HG02938 (cell line): ENCODE measurements around the gene ARHGEF12.

Experiments
- ATAC-seq: cut with Tn5 transposase; IDR thresholded peaks from one replicate; pipeline ENCODE4 v1.9.1; 2021; ENCODE audit warnings: mild to moderate bottlenecking, moderate library complexity; ENCODE audit not compliant: unreplicated experiment

The ARHGEF12 gene

GRCh38 chr11:120335908-120336640, at the start of gene ARHGEF12:
Gene ARHGEF12 (plus strand): TSS chr11:120336413. CDS start chr11:120337244, 831 bp downstream.
- ATAC-seq, result peak; percentile 37

GRCh38 chr11:120288021-120288420, 48.2 kb upstream of the ARHGEF12 start:
- no peak for ATAC-seq

- no peak for ATAC-seq
Measured at GRCh38 chr11:120289426-120289825, 46.8 kb upstream of the ARHGEF12 start.

DNA sequence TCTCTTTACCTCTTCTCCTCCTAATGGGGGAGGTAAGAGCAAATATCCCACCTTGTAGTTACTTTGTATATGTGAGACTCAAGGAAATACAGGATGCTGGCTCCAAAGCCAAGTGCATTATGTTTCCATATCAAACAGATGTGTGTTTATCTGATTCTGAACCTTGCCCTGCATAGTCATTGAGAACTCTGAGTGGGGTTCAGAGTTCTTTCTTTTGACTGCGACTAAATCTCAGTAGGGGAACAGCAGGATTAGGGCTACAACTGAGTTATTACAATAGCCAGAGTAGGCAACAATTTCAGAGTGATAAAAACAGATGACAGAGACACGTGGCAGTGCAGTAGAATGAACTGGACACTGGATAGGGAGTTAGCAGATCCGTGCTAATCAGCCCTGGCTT, 45.3 kb upstream of the ARHGEF12 start:
- ATAC-seq, result no peak

DNA sequence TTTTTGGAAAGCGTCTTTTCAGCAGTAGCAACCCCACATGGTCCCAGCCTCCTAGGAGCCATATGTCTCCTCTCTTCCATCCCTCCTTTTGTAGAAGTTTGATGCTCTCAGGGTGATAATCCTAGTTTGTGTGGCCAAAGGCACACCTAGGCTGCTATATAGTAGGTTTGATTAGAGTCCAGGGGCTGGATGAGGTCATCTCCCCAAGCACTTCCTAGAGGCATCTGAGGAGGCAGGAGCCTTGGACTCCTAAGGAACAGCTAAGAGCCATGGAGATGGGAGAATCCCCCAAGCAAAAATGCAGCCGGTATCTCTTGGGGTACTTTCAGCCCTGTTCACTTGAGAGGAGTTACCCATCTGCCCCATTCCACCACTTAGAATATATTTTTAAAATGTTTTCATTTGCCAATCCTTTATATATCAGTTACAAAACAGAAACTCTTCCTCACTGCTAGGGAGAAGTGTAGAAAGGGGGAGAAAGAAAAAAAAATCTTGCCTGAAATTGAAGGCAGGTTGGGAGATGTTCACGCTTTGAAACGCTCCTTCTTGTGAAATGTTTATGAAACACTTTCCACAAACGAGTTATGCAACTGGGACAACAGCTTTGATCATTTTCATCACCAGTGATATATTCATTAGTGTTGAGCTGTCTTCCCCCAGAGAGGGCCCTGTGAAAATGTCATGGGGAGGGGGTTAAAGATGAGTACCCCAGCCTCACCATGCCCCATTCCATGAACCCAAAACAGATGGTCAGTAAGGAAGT, 43.0 kb upstream of the ARHGEF12 start:
- ATAC-seq, result no peak

GRCh38 chr11:120294096-120294495, 42.1 kb upstream of the ARHGEF12 start:
- no peak for ATAC-seq

- no peak for ATAC-seq
Measured at GRCh38 chr11:120295099-120295498, 41.1 kb upstream of the ARHGEF12 start.

DNA sequence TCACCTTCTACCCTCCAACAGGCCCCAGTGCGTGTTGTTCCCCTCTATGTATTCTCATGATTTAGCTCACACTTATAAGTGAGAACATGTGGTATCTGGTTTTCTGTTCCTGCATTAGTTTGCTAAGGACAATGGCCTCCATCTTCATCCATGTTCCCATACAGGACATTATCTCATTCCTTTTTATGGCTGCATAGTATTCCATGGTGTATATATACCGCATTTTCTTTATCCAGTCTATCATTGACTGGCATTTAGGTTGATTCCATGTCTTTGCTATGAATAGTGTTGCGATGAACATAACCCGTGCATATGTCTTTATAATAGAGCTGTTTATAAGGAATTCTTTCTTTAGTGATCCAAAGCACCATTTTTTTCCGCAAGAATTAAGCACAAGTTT, 39.7 kb upstream of the ARHGEF12 start:
- no peak for ATAC-seq

GRCh38 chr11:120298461-120298860, 37.8 kb upstream of the ARHGEF12 start:
- no peak for ATAC-seq

DNA sequence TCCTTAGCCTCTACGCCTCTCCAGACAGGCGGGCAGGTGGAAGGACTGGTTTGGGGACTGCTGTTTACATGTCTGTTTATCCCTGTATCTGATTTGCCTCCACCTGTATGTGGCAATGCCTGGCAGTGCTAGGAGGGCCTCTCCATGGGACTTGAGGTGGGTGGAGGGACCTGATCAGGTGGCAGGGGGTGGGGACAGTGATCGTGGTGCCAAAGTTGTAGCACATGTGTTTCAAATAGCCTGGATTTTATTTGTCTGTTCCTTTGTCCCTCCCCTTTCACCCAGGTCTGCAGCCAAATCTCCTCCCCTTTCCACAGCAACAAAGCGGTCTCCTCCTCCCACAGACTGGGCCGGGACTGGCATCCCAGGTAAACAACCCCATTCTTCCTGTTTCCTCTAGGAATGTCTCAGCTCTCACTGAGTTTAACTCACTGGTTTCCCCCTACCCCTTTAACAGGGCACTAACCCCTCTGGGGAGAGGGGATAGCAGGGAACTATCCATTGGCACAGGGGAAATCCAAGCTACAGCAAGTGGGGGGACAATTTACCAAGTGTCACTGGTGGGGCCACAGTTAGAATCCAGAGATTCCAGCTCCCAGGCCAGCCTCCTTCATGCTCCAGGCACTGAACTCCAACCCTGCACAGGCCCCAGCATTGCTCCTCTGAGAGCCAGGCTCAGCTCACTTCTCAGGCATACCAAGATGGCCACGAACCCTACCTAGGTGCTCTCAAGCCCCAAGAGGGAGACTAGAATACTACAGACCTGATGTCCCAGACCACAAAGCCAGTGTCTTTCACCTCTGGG, 34.0 kb upstream of the ARHGEF12 start:
- ATAC-seq, result no peak

- peak; percentile 61 for ATAC-seq
Measured at GRCh38 chr11:120303004-120303637, 33.1 kb upstream of the ARHGEF12 start.

- no peak for ATAC-seq
Measured at GRCh38 chr11:120304526-120304925, 31.7 kb upstream of the ARHGEF12 start.

- no peak for ATAC-seq
Measured at GRCh38 chr11:120305286-120305685, 30.9 kb upstream of the ARHGEF12 start.

- ATAC-seq, result no peak
Measured at GRCh38 chr11:120306519-120307242, 29.5 kb upstream of the ARHGEF12 start.

GRCh38 chr11:120307476-120307875, 28.7 kb upstream of the ARHGEF12 start:
- ATAC-seq, result no peak

DNA sequence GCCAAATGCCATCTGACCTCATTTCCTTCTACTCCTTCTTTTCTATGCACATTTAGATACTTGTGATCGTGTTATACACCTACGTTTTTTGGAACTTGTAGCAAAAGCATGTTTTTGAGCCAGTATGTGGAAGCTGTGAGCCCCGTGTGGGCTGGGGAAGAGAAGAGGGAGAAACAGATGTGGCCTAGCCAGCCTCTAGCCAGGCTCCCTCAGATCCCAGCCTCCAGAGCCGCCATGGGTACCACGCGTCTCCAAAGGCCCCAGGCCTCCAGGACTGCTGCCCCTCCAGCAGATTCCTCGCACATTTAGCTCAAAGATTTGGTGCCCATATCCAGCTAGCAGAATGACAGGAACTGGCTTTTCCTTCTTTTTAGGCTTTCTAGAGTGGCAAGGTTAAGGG, 28.1 kb upstream of the ARHGEF12 start:
- ATAC-seq, result no peak

DNA sequence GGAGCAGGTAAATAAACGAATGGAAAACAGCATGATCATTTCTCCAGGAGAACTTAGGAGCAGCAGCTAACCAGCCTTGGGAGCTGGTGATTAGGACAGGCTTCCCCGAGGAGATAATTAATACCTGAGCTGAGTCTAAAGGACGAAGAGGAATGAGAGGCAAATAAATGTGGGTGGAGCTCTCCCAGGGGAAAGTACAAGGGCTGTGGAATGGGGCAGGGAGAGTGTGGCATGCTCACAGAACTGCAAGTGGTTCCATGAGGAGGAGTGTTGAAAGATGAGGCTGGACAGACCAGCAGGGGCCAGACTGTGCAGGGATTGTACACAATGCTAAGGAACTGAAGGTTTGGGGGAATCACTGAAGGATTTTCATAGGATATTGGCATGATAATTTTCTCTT, 25.3 kb upstream of the ARHGEF12 start:
- ATAC-seq, result no peak

DNA sequence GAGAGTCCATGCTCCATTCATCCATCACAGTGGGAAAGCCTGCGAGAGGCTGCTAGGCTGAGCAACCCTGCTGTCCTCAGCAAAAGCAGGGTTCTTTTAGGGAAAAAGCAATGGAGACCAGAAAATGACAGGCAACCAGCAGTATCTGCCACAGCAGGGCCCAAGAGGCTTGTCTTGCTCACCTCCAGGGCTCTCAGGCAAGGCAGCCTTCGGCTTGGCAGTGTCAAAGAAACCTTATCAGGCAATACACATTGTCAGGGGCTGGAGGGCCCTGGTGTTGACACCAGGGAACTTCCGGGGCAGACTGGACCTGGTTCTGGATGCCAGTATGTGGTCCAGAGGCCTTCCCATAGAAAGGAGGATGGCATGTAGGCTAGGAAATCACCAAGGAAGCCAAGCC, 21.4 kb upstream of the ARHGEF12 start:
- ATAC-seq, result no peak

DNA sequence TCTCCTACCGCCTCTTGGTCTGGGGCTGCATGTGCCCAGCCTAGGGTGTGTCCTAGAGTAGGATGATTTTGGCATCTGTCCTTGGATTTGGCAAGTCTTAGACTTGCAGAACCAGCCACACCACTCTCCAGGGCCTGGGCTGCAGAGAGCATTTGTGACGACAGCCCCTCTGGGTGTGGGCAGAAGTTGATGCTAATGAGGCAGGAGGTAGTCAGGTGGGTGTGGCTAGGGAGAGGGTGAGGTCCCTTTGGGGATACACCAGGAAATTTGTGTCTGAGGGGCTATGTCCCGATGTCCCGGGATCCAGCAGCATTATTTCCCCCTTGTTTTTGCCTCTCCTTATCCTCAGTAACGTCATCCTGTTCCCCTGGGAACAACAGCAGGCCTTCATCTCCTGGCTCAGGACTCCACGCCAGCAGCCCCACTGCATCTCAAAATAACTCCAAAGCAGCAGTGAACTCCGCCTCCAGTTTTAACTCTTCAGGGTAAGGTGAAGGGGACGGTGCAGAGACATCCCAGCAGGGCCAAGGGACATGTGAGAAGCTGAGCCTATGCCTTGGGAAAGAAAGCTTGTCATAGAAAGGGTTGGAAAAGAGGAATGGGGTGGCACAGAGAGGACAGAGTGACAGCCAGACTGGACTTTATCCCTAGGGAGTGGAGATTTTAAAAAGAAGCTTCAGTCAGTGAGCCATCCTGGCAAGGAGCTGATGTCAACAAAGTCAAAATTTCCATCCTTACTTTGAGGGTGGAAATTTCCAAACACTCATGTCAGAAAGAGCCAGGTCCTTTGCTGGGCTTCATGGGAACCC, 19.1 kb upstream of the ARHGEF12 start:
- ATAC-seq, result no peak
